ENCODE results near the gene TKFC. TPM values are rescaled to one million over a fixed set of nuclear protein-coding genes. Genes with fewer than 3 reads are reported as not detected.

The TKFC gene
- total and polyA plus RNA-seq, 8 donors: 26.6 to 48.5 (median 32.0) TPM

- peaks cover 0 to 100% of the 10 kb centered on the region in 2 donors for H3K36me3 ChIP-seq
- H3K9me3 ChIP-seq: no peaks in the 10 kb centered on the region
- no peaks in the 10 kb centered on the region for H3K27me3 ChIP-seq
- TF ChIP-seq, protein P1, sequence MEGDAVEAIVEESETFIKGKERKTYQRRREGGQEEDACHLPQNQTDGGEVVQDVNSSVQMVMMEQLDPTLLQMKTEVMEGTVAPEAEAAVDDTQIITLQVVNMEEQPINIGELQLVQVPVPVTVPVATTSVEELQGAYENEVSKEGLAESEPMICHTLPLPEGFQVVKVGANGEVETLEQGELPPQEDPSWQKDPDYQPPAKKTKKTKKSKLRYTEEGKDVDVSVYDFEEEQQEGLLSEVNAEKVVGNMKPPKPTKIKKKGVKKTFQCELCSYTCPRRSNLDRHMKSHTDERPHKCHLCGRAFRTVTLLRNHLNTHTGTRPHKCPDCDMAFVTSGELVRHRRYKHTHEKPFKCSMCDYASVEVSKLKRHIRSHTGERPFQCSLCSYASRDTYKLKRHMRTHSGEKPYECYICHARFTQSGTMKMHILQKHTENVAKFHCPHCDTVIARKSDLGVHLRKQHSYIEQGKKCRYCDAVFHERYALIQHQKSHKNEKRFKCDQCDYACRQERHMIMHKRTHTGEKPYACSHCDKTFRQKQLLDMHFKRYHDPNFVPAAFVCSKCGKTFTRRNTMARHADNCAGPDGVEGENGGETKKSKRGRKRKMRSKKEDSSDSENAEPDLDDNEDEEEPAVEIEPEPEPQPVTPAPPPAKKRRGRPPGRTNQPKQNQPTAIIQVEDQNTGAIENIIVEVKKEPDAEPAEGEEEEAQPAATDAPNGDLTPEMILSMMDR (IDR thresholded peaks at IDR 0.05): no peak
- intact Hi-C loops (cut with DNase I): no loop called here
- H3K27ac ChIP-seq: no peak overlapping the region
- no peaks in the 10 kb centered on the region for H3K4me1 ChIP-seq
- H3K4me3 ChIP-seq: no peak overlapping the region
- no peak for ATAC-seq
- DNase-seq: no peak
Observed at GRCh38 chr11:61305417-61305816, 27.6 kb upstream of the TKFC start.

DNA sequence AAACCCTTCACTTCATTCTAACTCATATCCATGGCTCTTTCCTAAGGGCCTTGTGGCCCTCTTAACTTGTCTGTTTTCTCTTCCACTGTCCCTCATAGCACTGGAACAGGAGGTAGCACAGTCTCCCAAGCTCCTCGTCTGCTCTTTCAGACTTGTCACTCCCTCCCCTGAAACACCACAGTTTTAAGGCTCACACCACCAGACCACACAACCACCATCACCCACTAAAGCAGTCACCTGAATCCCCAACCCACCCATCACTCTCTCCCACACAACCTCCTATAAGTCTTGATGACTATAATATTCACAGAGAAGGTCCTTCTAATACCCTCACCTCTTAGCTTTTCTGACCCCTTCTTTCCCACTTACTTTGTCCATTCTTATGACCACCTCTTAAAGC lies 26.8 kb upstream of the TKFC start:
- DNase-seq (no peak), ATAC-seq (no peak)
- intact Hi-C loops (cut with DNase I): no loop called here
- H3K9me3 ChIP-seq: no peaks in the 10 kb centered on the region
- no peaks in the 10 kb centered on the region for H3K4me1 ChIP-seq
- TF ChIP-seq, protein P1 (IDR thresholded peaks at IDR 0.05): no peak
- peaks cover 0 to 100% of the 10 kb centered on the region in 2 donors for H3K36me3 ChIP-seq
- H3K27me3 ChIP-seq: no peaks in the 10 kb centered on the region
- no peak overlapping the region for H3K4me3 ChIP-seq
- no peak overlapping the region for H3K27ac ChIP-seq

GRCh38 chr11:61307354-61307753 lies 25.7 kb upstream of the TKFC start:
- ATAC-seq: no peak
- Histone ChIP-seq H3K27ac (no peak overlapping the region), H3K9me3 (no peaks in the 10 kb centered on the region), H3K4me3 (no peak overlapping the region), H3K36me3 (peaks cover 0 to 100% of the 10 kb centered on the region in 2 donors), H3K4me1 (no peaks in the 10 kb centered on the region), H3K27me3 (no peaks in the 10 kb centered on the region)
- intact Hi-C loops (cut with DNase I): no loop called here
- TF ChIP-seq, protein P1 (IDR thresholded peaks at IDR 0.05): no peak
- DNase-seq: no peak

- Histone ChIP-seq H3K4me1 (no peaks in the 10 kb centered on the region), H3K36me3 (peaks cover 5 to 100% of the 10 kb centered on the region in 2 donors), H3K27ac (no peak overlapping the region), H3K4me3 (no peak overlapping the region), H3K27me3 (no peaks in the 10 kb centered on the region), H3K9me3 (no peaks in the 10 kb centered on the region)
- ATAC-seq: no peak
- no peak for DNase-seq
- TF ChIP-seq, protein P1 (IDR thresholded peaks at IDR 0.05): no peak
- intact Hi-C loops (cut with DNase I): no loop called here
Observed at GRCh38 chr11:61309141-61309540, 23.9 kb upstream of the TKFC start.

GRCh38 chr11:61309739-61310138 lies 23.3 kb upstream of the TKFC start:
- TF ChIP-seq, protein P1 (IDR thresholded peaks at IDR 0.05): no peak
- no peak for ATAC-seq
- H3K36me3 ChIP-seq: peaks cover 5 to 100% of the 10 kb centered on the region in 2 donors

More at GRCh38 chr11:61309739-61310138, 23.3 kb upstream of the TKFC start:
- intact Hi-C loops (cut with DNase I): no loop called here
- H3K4me3 ChIP-seq: no peak overlapping the region
- no peaks in the 10 kb centered on the region for H3K9me3 ChIP-seq
- no peaks in the 10 kb centered on the region for H3K27me3 ChIP-seq
- no peak overlapping the region for H3K27ac ChIP-seq
- H3K4me1 ChIP-seq: no peaks in the 10 kb centered on the region
- DNase-seq: no peak

Data from left lung (tissue), 10 donors.